ENCODE data around the gene LSM14B.
A peak's percentile ranks its signal among the peaks of the same experiment; 100 is the strongest.
"Not testable (repeated sequence)": the region's sequence is repeated elsewhere in the genome, so short reads cannot be mapped to it uniquely, and the experiment has no call there.

The LSM14B gene

GRCh38 chr20:62096421-62097380 is 25.6 kb upstream of the LSM14B start:
- H3K4me1 ChIP-seq (ENCODE audit: insufficient read depth, low read length): no peaks in the 10 kb centered on the region
- H3K4me3 ChIP-seq (ENCODE audit: low read length): no peak overlapping the region
- H3K9ac ChIP-seq (ENCODE audit: low read depth, low read length): no peak overlapping the region
- H3K27ac ChIP-seq (ENCODE audit: low read length): no peak overlapping the region
- no peaks in the 10 kb centered on the region for H3K9me3 ChIP-seq (ENCODE audit: insufficient read depth, low read depth, low read length)
- H3K36me3 ChIP-seq (ENCODE audit: insufficient read depth, low read depth, low read length): no peaks in the 10 kb centered on the region
- no peaks in the 10 kb centered on the region; the same call in 1 of the 2 replicates for H3K27me3 ChIP-seq (ENCODE audit: insufficient read depth, low read length)

- Histone ChIP-seq H3K27ac (ENCODE audit: low read length) (no peak overlapping the region), H3K27me3 (ENCODE audit: insufficient read depth, low read length) (no peaks in the 10 kb centered on the region; the same call in 1 of the 2 replicates), H3K9ac (ENCODE audit: low read depth, low read length) (no peak overlapping the region), H3K36me3 (ENCODE audit: insufficient read depth, low read depth, low read length) (no peaks in the 10 kb centered on the region), H3K4me3 (ENCODE audit: low read length) (no peak overlapping the region), H3K4me1 (ENCODE audit: insufficient read depth, low read length) (no peaks in the 10 kb centered on the region), H3K9me3 (ENCODE audit: insufficient read depth, low read depth, low read length) (no peaks in the 10 kb centered on the region)
Observed at GRCh38 chr20:62097881-62098407, 24.3 kb upstream of the LSM14B start.

GRCh38 chr20:62101078-62101477 is 21.2 kb upstream of the LSM14B start:
- Histone ChIP-seq H3K4me1 (ENCODE audit: insufficient read depth, low read length) (no peaks in the 10 kb centered on the region), H3K27me3 (ENCODE audit: insufficient read depth, low read length) (no peaks in the 10 kb centered on the region; the same call in 1 of the 2 replicates), H3K27ac (ENCODE audit: low read length) (no peak overlapping the region), H3K4me3 (ENCODE audit: low read length) (no peak overlapping the region), H3K9ac (ENCODE audit: low read depth, low read length) (no peak overlapping the region), H3K9me3 (ENCODE audit: insufficient read depth, low read depth, low read length) (no peaks in the 10 kb centered on the region; the same call in 1 of the 2 replicates), H3K36me3 (ENCODE audit: insufficient read depth, low read depth, low read length) (no peaks in the 10 kb centered on the region)

- Histone ChIP-seq H3K9me3 (ENCODE audit: insufficient read depth, low read depth, low read length) (peaks cover 16% of the 10 kb centered on the region), H3K27me3 (ENCODE audit: insufficient read depth, low read length) (no peaks in the 10 kb centered on the region; the same call in 1 of the 2 replicates), H3K27ac (ENCODE audit: low read length) (no peak overlapping the region), H3K9ac (ENCODE audit: low read depth, low read length) (no peak overlapping the region), H3K4me3 (ENCODE audit: low read length) (no peak overlapping the region), H3K36me3 (ENCODE audit: insufficient read depth, low read depth, low read length) (no peaks in the 10 kb centered on the region), H3K4me1 (ENCODE audit: insufficient read depth, low read length) (no peaks in the 10 kb centered on the region)
Observed at GRCh38 chr20:62103508-62104233, 18.6 kb upstream of the LSM14B start.

GRCh38 chr20:62104234-62104789 is 18.0 kb upstream of the LSM14B start:
- Histone ChIP-seq H3K4me1 (ENCODE audit: insufficient read depth, low read length) (no peaks in the 10 kb centered on the region), H3K4me3 (ENCODE audit: low read length) (no peak overlapping the region), H3K9me3 (ENCODE audit: insufficient read depth, low read depth, low read length) (peaks cover 21% of the 10 kb centered on the region), H3K36me3 (ENCODE audit: insufficient read depth, low read depth, low read length) (no peaks in the 10 kb centered on the region), H3K27ac (ENCODE audit: low read length) (no peak overlapping the region), H3K27me3 (ENCODE audit: insufficient read depth, low read length) (no peaks in the 10 kb centered on the region; the same call in 1 of the 2 replicates), H3K9ac (ENCODE audit: low read depth, low read length) (no peak overlapping the region)

- no peak overlapping the region for H3K27ac ChIP-seq (ENCODE audit: low read length)
- H3K36me3 ChIP-seq (ENCODE audit: insufficient read depth, low read depth, low read length): no peaks in the 10 kb centered on the region
- H3K9ac ChIP-seq (ENCODE audit: low read depth, low read length): no peak overlapping the region
- no peaks in the 10 kb centered on the region for H3K27me3 ChIP-seq (ENCODE audit: insufficient read depth, low read length)
- peaks cover 23% of the 10 kb centered on the region for H3K9me3 ChIP-seq (ENCODE audit: insufficient read depth, low read depth, low read length)
- H3K4me3 ChIP-seq (ENCODE audit: low read length): no peak overlapping the region
- H3K4me1 ChIP-seq (ENCODE audit: insufficient read depth, low read length): no peaks in the 10 kb centered on the region
Observed at GRCh38 chr20:62104791-62105345, 17.4 kb upstream of the LSM14B start.

GRCh38 chr20:62105592-62105991 is 16.7 kb upstream of the LSM14B start:
- Histone ChIP-seq H3K9me3 (ENCODE audit: insufficient read depth, low read depth, low read length) (peaks cover 27% of the 10 kb centered on the region), H3K4me1 (ENCODE audit: insufficient read depth, low read length) (no peaks in the 10 kb centered on the region), H3K36me3 (ENCODE audit: insufficient read depth, low read depth, low read length) (no peaks in the 10 kb centered on the region), H3K4me3 (ENCODE audit: low read length) (no peak overlapping the region), H3K9ac (ENCODE audit: low read depth, low read length) (no peak overlapping the region), H3K27ac (ENCODE audit: low read length) (no peak overlapping the region), H3K27me3 (ENCODE audit: insufficient read depth, low read length) (no peaks in the 10 kb centered on the region)

GRCh38 chr20:62111148-62111547 is 11.1 kb upstream of the LSM14B start:
- Histone ChIP-seq H3K9me3 (ENCODE audit: insufficient read depth, low read depth, low read length) (peaks cover 31% of the 10 kb centered on the region), H3K27ac (ENCODE audit: low read length) (no peak overlapping the region), H3K9ac (ENCODE audit: low read depth, low read length) (no peak overlapping the region), H3K27me3 (ENCODE audit: insufficient read depth, low read length) (no peaks in the 10 kb centered on the region; the same call in 1 of the 2 replicates), H3K36me3 (ENCODE audit: insufficient read depth, low read depth, low read length) (no peaks in the 10 kb centered on the region), H3K4me1 (ENCODE audit: insufficient read depth, low read length) (no peaks in the 10 kb centered on the region), H3K4me3 (ENCODE audit: low read length) (no peak overlapping the region)

GRCh38 chr20:62112368-62112767 is 9.9 kb upstream of the LSM14B start:
- Histone ChIP-seq H3K27ac (ENCODE audit: low read length) (no peak overlapping the region), H3K36me3 (ENCODE audit: insufficient read depth, low read depth, low read length) (no peaks in the 10 kb centered on the region), H3K4me3 (ENCODE audit: low read length) (no peak overlapping the region), H3K9ac (ENCODE audit: low read depth, low read length) (no peak overlapping the region), H3K9me3 (ENCODE audit: insufficient read depth, low read depth, low read length) (peaks cover 26% of the 10 kb centered on the region), H3K27me3 (ENCODE audit: insufficient read depth, low read length) (no peaks in the 10 kb centered on the region; the same call in 1 of the 2 replicates), H3K4me1 (ENCODE audit: insufficient read depth, low read length) (peaks cover under 1% of the 10 kb centered on the region; the same call in 1 of the 2 replicates)

GRCh38 chr20:62114894-62115293 is 7.4 kb upstream of the LSM14B start:
- Histone ChIP-seq H3K36me3 (ENCODE audit: insufficient read depth, low read depth, low read length) (no peaks in the 10 kb centered on the region), H3K4me1 (ENCODE audit: insufficient read depth, low read length) (peaks cover 2% of the 10 kb centered on the region; the same call in 1 of the 2 replicates), H3K9me3 (ENCODE audit: insufficient read depth, low read depth, low read length) (peaks cover 8% of the 10 kb centered on the region), H3K4me3 (ENCODE audit: low read length) (peak overlapping the region; percentile 26; the same call in 1 of the 2 replicates), H3K27me3 (ENCODE audit: insufficient read depth, low read length) (no peaks in the 10 kb centered on the region; the same call in none of the 2 replicates), H3K27ac (ENCODE audit: low read length) (no peak overlapping the region), H3K9ac (ENCODE audit: low read depth, low read length) (no peak overlapping the region; the same call in 1 of the 2 replicates)

- not testable (repeated sequence) for H3K9ac ChIP-seq (ENCODE audit: low read depth, low read length); H3K36me3 ChIP-seq (ENCODE audit: insufficient read depth, low read depth, low read length); H3K27ac ChIP-seq (ENCODE audit: low read length); H3K27me3 ChIP-seq (ENCODE audit: insufficient read depth, low read length); H3K4me1 ChIP-seq (ENCODE audit: insufficient read depth, low read length); H3K4me3 ChIP-seq (ENCODE audit: low read length); H3K9me3 ChIP-seq (ENCODE audit: insufficient read depth, low read depth, low read length)
Observed at GRCh38 chr20:62115800-62116407, 6.4 kb upstream of the LSM14B start.

Data from iPS-20b (cell line).